Motor neuron (in vitro differentiated cells): ENCODE measurements around the gene FAM163B. TPM values are rescaled to one million over a fixed set of nuclear protein-coding genes. Genes with fewer than 3 reads are reported as not detected.

Experiments used
- ATAC-seq, 8 experiments: fragments of 200-7000 bp; cut with Tn5 transposase; replicated peaks in 6 of 8; 2 replicates each; pipeline ENCODE4 v1.8.0; 2021; ENCODE audit warnings: mild to moderate bottlenecking in 8 of 8, moderate library complexity in 8 of 8
- H3K27ac ChIP-seq, 2 donors: fragments of 250-450 bp; sonication (Bioruptor Pico); 2 replicates each; pipeline ENCODE4 v1.9.0; 2021; ENCODE audit warnings: antibody characterized with exemption in 2 of 2, mild to moderate bottlenecking in 2 of 2, moderate library complexity in 1 of 2
- H3K4me1 ChIP-seq, 2 donors: fragments of 250-450 bp; sonication (Bioruptor Pico); replicated peaks in 1 of 2; 2 replicates each; pipeline ENCODE4 v1.6.1; 2021; ENCODE audit warnings: antibody characterized with exemption in 2 of 2, mild to moderate bottlenecking in 2 of 2, moderate library complexity in 1 of 2
- H3K4me3 ChIP-seq, 5 donors: fragments of 250-450 bp; sonication (Bioruptor Pico); 2 replicates each; pipeline ENCODE4 v1.9.0; 2021; ENCODE audit warnings: antibody characterized with exemption in 5 of 5, mild to moderate bottlenecking in 5 of 5, moderate library complexity in 4 of 5
- WGBS, 10 experiments: fragments of 450-650 bp; shearing (Covaris generic); methylation state at CpG; one replicate each; pipeline ENCODE4 v1.0.0; 2022; 5-methylcytosine and 5-hydroxymethylcytosine counted together
- in situ Hi-C, 9 experiments: fragments of 400-800 bp; cut with MboI; loops; one replicate each; pipeline ENCODE4 v1.15.0; 2021; ENCODE audit warnings: low sequenced_read_pairs in 9 of 9, low pct_unique_long_range_greater_than_20kb in 2 of 9; ENCODE audit not compliant: unreplicated experiment in 9 of 9
- total RNA-seq, 8 experiments: library from RNA; unstranded; fragments of 300-600 nt; gene quantifications; 2 replicates each; pipeline versions ENCODE4 v1.2.3 to v1.2.4, GENCODE V29; 2022

Gene FAM163B
- total RNA-seq, 8 experiments from 2014 or later: 0.36 to 1.9 (median 0.78) TPM; not detected in 1

- WGBS, 10 experiments: 60 to 100% (median 98%) methylated on average over 1 to 6 of the region's 31 CpGs; no CpG with 5 or more reads in 5 of the 10 experiments
- H3K4me1 ChIP-seq: peaks cover 44 to 63% of the 10 kb centered on the region in 2 donors
- in situ Hi-C loops: no loop called here
- H3K27ac ChIP-seq: no peak overlapping the region
- ATAC-seq: no peak
- no peak overlapping the region for H3K4me3 ChIP-seq
Measured at GRCh38 chr9:133579601-133580418, 29.4 kb downstream of the FAM163B start.

GRCh38 chr9:133578524-133579441, 30.4 kb downstream of the FAM163B start:
- 76 to 100% (median 87%) methylated on average over 1 to 3 of the region's 41 CpGs; no CpG with 5 or more reads in 6 of the 10 experiments for WGBS, 10 experiments
- Histone ChIP-seq H3K4me3 (no peak overlapping the region), H3K4me1 (peaks cover 40 to 58% of the 10 kb centered on the region in 2 donors), H3K27ac (no peak overlapping the region)
- in situ Hi-C loops: no loop called here
- ATAC-seq: peak in 2 of 8 experiments; percentile 6 to 9

- in situ Hi-C loops: no loop called here
- H3K27ac ChIP-seq: no peak overlapping the region
- WGBS, 10 experiments: 40 to 100% (median 77%) methylated on average over 1 to 3 of the region's 3 CpGs; no CpG with 5 or more reads in 6 of the 10 experiments
- no peak overlapping the region for H3K4me3 ChIP-seq
- ATAC-seq: no peak
- H3K4me1 ChIP-seq: peaks cover 38 to 57% of the 10 kb centered on the region in 2 donors
Measured at GRCh38 chr9:133577737-133578112, 31.5 kb downstream of the FAM163B start.

GRCh38 chr9:133576875-133577736, 32.1 kb downstream of the FAM163B start:
- Histone ChIP-seq H3K27ac (no peak overlapping the region), H3K4me3 (no peak overlapping the region), H3K4me1 (peaks cover 33 to 51% of the 10 kb centered on the region in 2 donors)
- WGBS, 10 experiments: 20 to 100% (median 66%) methylated on average over 1 to 14 of the region's 34 CpGs; no CpG with 5 or more reads in 4 of the 10 experiments
- ATAC-seq: peak in 6 of 8 experiments; percentile 13 to 77 (median 44)
- in situ Hi-C loops: no loop called here

- WGBS, 10 experiments: 0 to 92% (median 57%) methylated on average over 1 to 9 of the region's 23 CpGs; no CpG with 5 or more reads in 2 of the 10 experiments
- Histone ChIP-seq H3K4me3 (no peak overlapping the region), H3K4me1 (peaks cover 25 to 42% of the 10 kb centered on the region in 2 donors), H3K27ac (no peak overlapping the region)
- in situ Hi-C loops: no loop called here
- ATAC-seq: peak in 5 of 8 experiments; percentile 22 to 52 (median 33)
Measured at GRCh38 chr9:133576031-133576874, 32.9 kb downstream of the FAM163B start.

GRCh38 chr9:133575186-133576030, 33.8 kb downstream of the FAM163B start:
- no CpG with 5 or more reads among the region's 32 CpGs for WGBS, 10 experiments
- H3K4me1 ChIP-seq: peaks cover 24 to 34% of the 10 kb centered on the region in 2 donors
- ATAC-seq: no peak
- no peak overlapping the region for H3K27ac ChIP-seq
- in situ Hi-C loops: no loop called here
- H3K4me3 ChIP-seq: no peak overlapping the region

GRCh38 chr9:133574771-133575170, 34.4 kb downstream of the FAM163B start:
- no peak overlapping the region for H3K4me3 ChIP-seq
- no peak for ATAC-seq
- H3K27ac ChIP-seq: no peak overlapping the region
- in situ Hi-C loops: no loop called here
- WGBS, 10 experiments: 80 to 95% methylated on average over 1 to 4 of the region's 17 CpGs; no CpG with 5 or more reads in 8 of the 10 experiments
- H3K4me1 ChIP-seq: peaks cover 30 to 31% of the 10 kb centered on the region in 2 donors

- WGBS, 10 experiments: 40% methylated on average over 1 of the region's 21 CpGs; no CpG with 5 or more reads in 9 of the 10 experiments
- no peak for ATAC-seq
- H3K4me3 ChIP-seq: no peak overlapping the region
- H3K4me1 ChIP-seq: peaks cover 38% of the 10 kb centered on the region in 2 donors
- in situ Hi-C loops: no loop called here
- no peak overlapping the region for H3K27ac ChIP-seq
Measured at GRCh38 chr9:133573791-133574515, 35.2 kb downstream of the FAM163B start.

- Histone ChIP-seq H3K4me3 (no peak overlapping the region), H3K4me1 (peaks cover 33 to 37% of the 10 kb centered on the region in 2 donors), H3K27ac (no peak overlapping the region)
- 0% methylated on average over 1 of the region's 15 CpGs; no CpG with 5 or more reads in 9 of the 10 experiments for WGBS, 10 experiments
- in situ Hi-C loops: no loop called here
- peak in 1 of 8 experiments; percentile 21 for ATAC-seq
Measured at GRCh38 chr9:133572821-133573361, 36.3 kb downstream of the FAM163B start.

- 67 to 90% methylated on average over 2 of the region's 20 CpGs; no CpG with 5 or more reads in 8 of the 10 experiments for WGBS, 10 experiments
- in situ Hi-C loops: no loop called here
- ATAC-seq: no peak
- Histone ChIP-seq H3K4me1 (peaks cover 27 to 32% of the 10 kb centered on the region in 2 donors), H3K4me3 (no peak overlapping the region), H3K27ac (no peak overlapping the region)
Measured at GRCh38 chr9:133571896-133572595, 37.1 kb downstream of the FAM163B start.
